ENCODE results near the gene RPA1.
"Not testable (repeated sequence)": the region's sequence is repeated elsewhere in the genome, so short reads cannot be mapped to it uniquely, and the experiment has no call there.

The RPA1 gene

DNA sequence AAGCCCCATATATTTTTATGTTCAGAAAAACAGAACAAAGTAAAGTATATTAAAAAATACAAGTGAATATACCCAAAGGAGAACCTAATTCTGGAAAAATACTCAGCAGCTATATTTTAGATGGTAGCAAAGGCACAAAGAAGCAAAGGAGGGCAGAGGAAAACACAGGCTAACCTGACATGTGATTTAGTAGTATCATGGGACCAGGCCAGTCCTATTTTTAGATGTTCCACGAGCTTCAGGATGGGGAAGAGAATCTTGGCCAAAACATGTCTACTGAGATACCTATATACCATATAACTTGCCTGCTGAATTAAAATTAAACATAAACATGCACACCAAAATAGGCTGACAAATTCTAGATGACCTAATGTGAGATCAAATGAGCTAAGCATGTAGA is 33.0 kb upstream of the RPA1 start:
- Histone ChIP-seq H3K4me2 (ENCODE audit: low read depth, low read length) (no peak overlapping the region), H3K4me1 (ENCODE audit: low read length) (no peaks in the 10 kb centered on the region)

DNA sequence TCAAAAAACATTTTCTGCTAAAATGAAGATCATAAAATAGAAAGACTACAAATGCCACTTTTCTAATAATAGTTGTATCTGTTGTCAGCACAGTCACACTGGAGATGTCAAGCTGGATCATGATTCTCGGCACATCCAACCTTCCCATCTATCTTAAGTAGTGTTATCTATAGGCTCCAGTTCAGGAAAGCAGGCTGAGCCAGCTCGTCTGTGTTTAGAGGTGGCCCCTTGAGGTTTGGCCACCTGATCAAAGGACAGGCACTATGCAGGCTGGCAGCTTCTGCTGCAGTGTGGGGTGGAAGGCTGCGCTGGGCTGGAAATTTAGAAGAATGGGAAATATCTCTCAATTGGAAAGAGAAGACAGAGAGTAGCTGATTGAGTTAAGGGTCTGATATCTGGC is 32.5 kb upstream of the RPA1 start:
- Histone ChIP-seq H3K79me2 (ENCODE audit: low read length) (no peaks in the 10 kb centered on the region), H3K36me3 (replicated peaks; ENCODE audit: insufficient read depth, low read length) (no peaks in the 10 kb centered on the region), H3K9ac (ENCODE audit: low read length) (no peak overlapping the region), H3F3A (ENCODE audit: insufficient read depth, low read length) (no peaks in the 10 kb centered on the region), H3K4me3 (ENCODE audit: low read length) (no peak overlapping the region), H3K27me3 (replicated peaks; ENCODE audit: insufficient read depth, low read length) (no peaks in the 10 kb centered on the region), H3K9me2 (replicated peaks; ENCODE audit: insufficient read depth, low read length) (no peaks in the 10 kb centered on the region), H4K20me1 (ENCODE audit: insufficient read depth, low read length) (no peaks in the 10 kb centered on the region), H3K9me3 (replicated peaks; ENCODE audit: insufficient read depth, low read length) (no peaks in the 10 kb centered on the region), H3K4me1 (ENCODE audit: low read length) (no peaks in the 10 kb centered on the region), H3K27ac (ENCODE audit: low read length) (no peak overlapping the region), H3K4me2 (ENCODE audit: low read depth, low read length) (no peak overlapping the region), H2AFZ (ENCODE audit: low read length) (no peak overlapping the region)
- no peak for DNase-seq
- TF ChIP-seq EZH2 (optimal IDR thresholded peaks at IDR 0.05; ENCODE audit: low read depth, low read length) (no peak), EZH2phosphoT487 (IDR thresholded peaks at IDR 0.05; ENCODE audit: low read length) (no peak)
- TF ChIP-seq, protein P1, sequence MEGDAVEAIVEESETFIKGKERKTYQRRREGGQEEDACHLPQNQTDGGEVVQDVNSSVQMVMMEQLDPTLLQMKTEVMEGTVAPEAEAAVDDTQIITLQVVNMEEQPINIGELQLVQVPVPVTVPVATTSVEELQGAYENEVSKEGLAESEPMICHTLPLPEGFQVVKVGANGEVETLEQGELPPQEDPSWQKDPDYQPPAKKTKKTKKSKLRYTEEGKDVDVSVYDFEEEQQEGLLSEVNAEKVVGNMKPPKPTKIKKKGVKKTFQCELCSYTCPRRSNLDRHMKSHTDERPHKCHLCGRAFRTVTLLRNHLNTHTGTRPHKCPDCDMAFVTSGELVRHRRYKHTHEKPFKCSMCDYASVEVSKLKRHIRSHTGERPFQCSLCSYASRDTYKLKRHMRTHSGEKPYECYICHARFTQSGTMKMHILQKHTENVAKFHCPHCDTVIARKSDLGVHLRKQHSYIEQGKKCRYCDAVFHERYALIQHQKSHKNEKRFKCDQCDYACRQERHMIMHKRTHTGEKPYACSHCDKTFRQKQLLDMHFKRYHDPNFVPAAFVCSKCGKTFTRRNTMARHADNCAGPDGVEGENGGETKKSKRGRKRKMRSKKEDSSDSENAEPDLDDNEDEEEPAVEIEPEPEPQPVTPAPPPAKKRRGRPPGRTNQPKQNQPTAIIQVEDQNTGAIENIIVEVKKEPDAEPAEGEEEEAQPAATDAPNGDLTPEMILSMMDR (IDR thresholded peaks at IDR 0.05; ENCODE audit: low read length): no peak

More for the DNA sequence above, 33.0 kb upstream of the RPA1 start:
- Histone ChIP-seq H3K79me2 (ENCODE audit: low read length) (no peaks in the 10 kb centered on the region), H3K9ac (ENCODE audit: low read length) (no peak overlapping the region), H2AFZ (ENCODE audit: low read length) (no peak overlapping the region), H3K27me3 (replicated peaks; ENCODE audit: insufficient read depth, low read length) (no peaks in the 10 kb centered on the region), H3K27ac (ENCODE audit: low read length) (no peak overlapping the region), H3K36me3 (replicated peaks; ENCODE audit: insufficient read depth, low read length) (no peaks in the 10 kb centered on the region), H3F3A (ENCODE audit: insufficient read depth, low read length) (no peaks in the 10 kb centered on the region), H3K4me3 (ENCODE audit: low read length) (no peak overlapping the region), H3K9me3 (replicated peaks; ENCODE audit: insufficient read depth, low read length) (no peaks in the 10 kb centered on the region), H4K20me1 (ENCODE audit: insufficient read depth, low read length) (no peaks in the 10 kb centered on the region), H3K9me2 (replicated peaks; ENCODE audit: insufficient read depth, low read length) (no peaks in the 10 kb centered on the region)
- no peak for DNase-seq
- TF ChIP-seq, protein P1 (IDR thresholded peaks at IDR 0.05; ENCODE audit: low read length): no peak
- no peak for TF ChIP-seq EZH2 (optimal IDR thresholded peaks at IDR 0.05; ENCODE audit: low read depth, low read length)
- no peak for TF ChIP-seq EZH2phosphoT487 (IDR thresholded peaks at IDR 0.05; ENCODE audit: low read length)

DNA sequence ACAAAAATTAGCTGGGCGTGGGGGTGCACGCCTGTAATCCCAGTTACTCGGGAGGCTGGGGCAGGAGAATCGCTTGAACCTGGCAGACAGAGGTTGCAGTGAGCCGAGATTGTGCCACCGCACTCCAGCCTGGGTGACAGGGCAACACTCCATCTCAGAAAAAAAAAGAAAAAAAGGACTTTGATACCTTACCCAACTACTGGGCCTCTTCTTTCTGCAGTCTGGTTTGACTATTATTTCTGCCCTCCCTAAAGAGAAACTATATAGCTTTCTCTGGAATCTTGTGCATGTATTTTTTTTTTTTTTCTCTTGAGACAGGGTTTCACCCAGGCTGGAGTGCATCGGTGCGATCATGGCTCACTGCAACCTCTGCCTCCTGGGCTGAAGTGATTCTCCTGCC is 32.0 kb upstream of the RPA1 start:
- not testable (repeated sequence) for H2AFZ ChIP-seq (ENCODE audit: low read length); H3K4me1 ChIP-seq (ENCODE audit: low read length); H3F3A ChIP-seq (ENCODE audit: insufficient read depth, low read length); H3K9ac ChIP-seq (ENCODE audit: low read length); H3K4me2 ChIP-seq (ENCODE audit: low read depth, low read length); DNase-seq; H3K9me3 ChIP-seq (replicated peaks; ENCODE audit: insufficient read depth, low read length); H3K27me3 ChIP-seq (replicated peaks; ENCODE audit: insufficient read depth, low read length); H3K36me3 ChIP-seq (replicated peaks; ENCODE audit: insufficient read depth, low read length); H3K9me2 ChIP-seq (replicated peaks; ENCODE audit: insufficient read depth, low read length); H4K20me1 ChIP-seq (ENCODE audit: insufficient read depth, low read length); H3K4me3 ChIP-seq (ENCODE audit: low read length); H3K79me2 ChIP-seq (ENCODE audit: low read length); H3K27ac ChIP-seq (ENCODE audit: low read length)

- Histone ChIP-seq H4K20me1 (ENCODE audit: insufficient read depth, low read length) (no peaks in the 10 kb centered on the region), H3K4me1 (ENCODE audit: low read length) (no peaks in the 10 kb centered on the region), H3K9me3 (replicated peaks; ENCODE audit: insufficient read depth, low read length) (no peaks in the 10 kb centered on the region), H3K36me3 (replicated peaks; ENCODE audit: insufficient read depth, low read length) (no peaks in the 10 kb centered on the region), H3K9me2 (replicated peaks; ENCODE audit: insufficient read depth, low read length) (no peaks in the 10 kb centered on the region), H3K27me3 (replicated peaks; ENCODE audit: insufficient read depth, low read length) (no peaks in the 10 kb centered on the region), H3K4me2 (ENCODE audit: low read depth, low read length) (no peak overlapping the region), H3F3A (ENCODE audit: insufficient read depth, low read length) (no peaks in the 10 kb centered on the region), H3K27ac (ENCODE audit: low read length) (no peak overlapping the region), H3K79me2 (ENCODE audit: low read length) (no peaks in the 10 kb centered on the region), H3K4me3 (ENCODE audit: low read length) (no peak overlapping the region), H3K9ac (ENCODE audit: low read length) (no peak overlapping the region), H2AFZ (ENCODE audit: low read length) (no peak overlapping the region)
- no peak for TF ChIP-seq EZH2 (optimal IDR thresholded peaks at IDR 0.05; ENCODE audit: low read depth, low read length)
- TF ChIP-seq, protein P1 (IDR thresholded peaks at IDR 0.05; ENCODE audit: low read length): no peak
- no peak for TF ChIP-seq EZH2phosphoT487 (IDR thresholded peaks at IDR 0.05; ENCODE audit: low read length)
- DNase-seq: no peak
Observed at GRCh38 chr17:1800240-1800639, 29.6 kb upstream of the RPA1 start.

Measured in MM.1S (cell line).